ENCODE measurements around the gene IL17RD.

- TF ChIP-seq CTCF (IDR thresholded peaks at IDR 0.05) (no peak), POLR2A (IDR thresholded peaks at IDR 0.05) (no peak)
These were observed 7.6 kb downstream of the IL17RD start for GRCh38 chr3:57157545-57157944.

All from heart left ventricle (tissue), 13 donors.